Loucy (cell line): ENCODE measurements around the gene KREMEN1.
"Not testable (repeated sequence)": the region's sequence is repeated elsewhere in the genome, so short reads cannot be mapped to it uniquely, and the experiment has no call there.

Experiments
- EZH2phosphoT487 ChIP-seq: fragments of 200-600 bp; IDR thresholded peaks from 2 replicates; pipeline ENCODE4 v1.6.1; 2018; ENCODE audit warnings: antibody characterized with exemption, mild to moderate bottlenecking, moderate library complexity, borderline replicate concordance
- TF ChIP-seq, protein P1 (sequence below): fragments of 200-600 bp; sonication (generic); conservative IDR thresholded peaks from 2 replicates; pipeline ENCODE4 v1.5.1; 2014; ENCODE audit warnings: mild to moderate bottlenecking, antibody characterized with exemption, low read length

DNA sequence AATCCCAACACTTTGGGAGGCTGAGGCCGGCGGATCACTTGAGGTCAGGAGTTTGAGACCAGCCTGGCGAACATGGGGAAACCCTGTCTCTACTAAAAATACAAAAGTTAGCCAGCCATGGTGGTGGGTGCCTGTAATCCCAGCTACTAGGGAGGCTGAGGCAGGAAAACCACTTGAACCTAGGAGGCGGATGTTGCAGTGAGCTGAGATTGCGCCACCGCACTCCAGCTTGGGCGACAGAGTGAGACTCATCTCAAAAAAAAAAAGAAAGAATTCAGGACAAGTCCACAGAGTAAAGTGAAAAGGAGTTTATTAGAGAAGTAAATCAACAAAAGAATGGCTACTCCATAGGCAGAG, 10.7 kb downstream of the KREMEN1 start:
- TF ChIP-seq, protein P1, sequence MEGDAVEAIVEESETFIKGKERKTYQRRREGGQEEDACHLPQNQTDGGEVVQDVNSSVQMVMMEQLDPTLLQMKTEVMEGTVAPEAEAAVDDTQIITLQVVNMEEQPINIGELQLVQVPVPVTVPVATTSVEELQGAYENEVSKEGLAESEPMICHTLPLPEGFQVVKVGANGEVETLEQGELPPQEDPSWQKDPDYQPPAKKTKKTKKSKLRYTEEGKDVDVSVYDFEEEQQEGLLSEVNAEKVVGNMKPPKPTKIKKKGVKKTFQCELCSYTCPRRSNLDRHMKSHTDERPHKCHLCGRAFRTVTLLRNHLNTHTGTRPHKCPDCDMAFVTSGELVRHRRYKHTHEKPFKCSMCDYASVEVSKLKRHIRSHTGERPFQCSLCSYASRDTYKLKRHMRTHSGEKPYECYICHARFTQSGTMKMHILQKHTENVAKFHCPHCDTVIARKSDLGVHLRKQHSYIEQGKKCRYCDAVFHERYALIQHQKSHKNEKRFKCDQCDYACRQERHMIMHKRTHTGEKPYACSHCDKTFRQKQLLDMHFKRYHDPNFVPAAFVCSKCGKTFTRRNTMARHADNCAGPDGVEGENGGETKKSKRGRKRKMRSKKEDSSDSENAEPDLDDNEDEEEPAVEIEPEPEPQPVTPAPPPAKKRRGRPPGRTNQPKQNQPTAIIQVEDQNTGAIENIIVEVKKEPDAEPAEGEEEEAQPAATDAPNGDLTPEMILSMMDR: not testable (repeated sequence)
- TF ChIP-seq EZH2phosphoT487: not testable (repeated sequence)
